Endodermal cell (in vitro differentiated cells): Measurements from ENCODE around the gene TEDC2. TPM values are rescaled to one million over a fixed set of nuclear protein-coding genes. Genes with fewer than 3 reads are reported as not detected.
"Not testable (repeated sequence)": the region's sequence is repeated elsewhere in the genome, so short reads cannot be mapped to it uniquely, and the experiment has no call there.

ENCODE experiments used
- DNase-seq: peaks from one replicate; pipeline ENCODE4 v3.0.0-alpha.2; 2017
- H3K27ac ChIP-seq: 2 replicates; pipeline ENCODE4 v1.5.1; 2013; ENCODE audit warnings: mild to moderate bottlenecking, low read depth, low read length, moderate library complexity
- H3K27me3 ChIP-seq: 2 replicates; pipeline ENCODE4 v1.6.1; 2013; ENCODE audit warnings: mild to moderate bottlenecking, low read length, moderate library complexity; ENCODE audit not compliant: insufficient read depth, control insufficient read depth, poor library complexity, severe bottlenecking
- H3K36me3 ChIP-seq: 2 replicates; pipeline ENCODE4 v1.7.0; 2013; ENCODE audit warnings: mild to moderate bottlenecking, low read length, moderate library complexity; ENCODE audit not compliant: control insufficient read depth, insufficient read depth
- H3K4me1 ChIP-seq: one replicate; pipeline ENCODE4 v1.7.0; 2013; ENCODE audit warnings: low read length; ENCODE audit not compliant: control insufficient read depth, insufficient read depth
- H3K4me3 ChIP-seq: 2 replicates; pipeline ENCODE4 v1.5.1; 2013; ENCODE audit warnings: mild to moderate bottlenecking, low read length, moderate library complexity
- H3K9ac ChIP-seq: 2 replicates; pipeline ENCODE4 v1.6.1; 2013; ENCODE audit warnings: mild to moderate bottlenecking, low read length, moderate library complexity; ENCODE audit not compliant: poor library complexity, severe bottlenecking; ENCODE audit errors: extremely low read depth
- H3K9me3 ChIP-seq: 2 replicates; pipeline ENCODE4 v1.6.1; 2013; ENCODE audit warnings: mild to moderate bottlenecking, low read length, moderate library complexity; ENCODE audit not compliant: control insufficient read depth
- H3K27ac Mint-ChIP-seq: 2 replicates; pipeline ENCODE4 v1.8.0; 2020; ENCODE audit warnings: mixed read lengths
- H3K27me3 Mint-ChIP-seq: 2 replicates; pipeline ENCODE4 v1.8.0; 2021; ENCODE audit warnings: mild to moderate bottlenecking, mixed read lengths; ENCODE audit not compliant: insufficient read depth
- H3K36me3 Mint-ChIP-seq: 2 replicates; pipeline ENCODE4 v1.8.0; 2020; ENCODE audit warnings: low read depth, mixed read lengths
- H3K4me1 Mint-ChIP-seq: 2 replicates; pipeline ENCODE4 v1.8.0; 2020; ENCODE audit warnings: mixed read lengths
- H3K4me3 Mint-ChIP-seq: 2 replicates; pipeline ENCODE4 v1.8.0; 2020; ENCODE audit warnings: mild to moderate bottlenecking, moderate library complexity, mixed read lengths
- H3K9me3 Mint-ChIP-seq: 2 replicates; pipeline ENCODE4 v1.8.0; 2020; ENCODE audit warnings: mild to moderate bottlenecking, mixed read lengths
- CTCF ChIP-seq: fragments of 200-600 bp; sonication (generic); conservative IDR thresholded peaks from 2 replicates; pipeline ENCODE4 v1.5.0; 2021; ENCODE audit warnings: antibody characterized with exemption, mild to moderate bottlenecking
- WGBS, 2 experiments: methylation state at CpG; one replicate each; pipeline versions ENCODE4 v1.1.5 to v1.1.7; 2013; ENCODE audit warnings: missing lambda C conversion rate in 2 of 2, mixed read lengths in 1 of 2; ENCODE audit not compliant: insufficient coverage in 1 of 2, insufficient read length in 1 of 2; 5-methylcytosine and 5-hydroxymethylcytosine counted together
- total RNA-seq, 2 donors: library from RNA; stranded (reverse); fragmentation: NEBNext Ultra II Directional in 1 of 2; extraction: Animal tissue kit (Norgen Biotek cat#: 25700) in 1 of 2; gene quantifications; 2 replicates in 1 of 2; 3 replicates in 1 of 2; pipeline ENCODE4 v1.2.1, GENCODE V29; 2021

The TEDC2 gene
- total RNA-seq, 2 donors from 2014 or later, result 44.0 to 57.6 TPM

- H3K27me3 Mint-ChIP-seq, result no peaks in the 10 kb centered on the region
- H3K9me3 Mint-ChIP-seq, result no peaks in the 10 kb centered on the region
- no peak overlapping the region for H3K27ac ChIP-seq
- peaks cover 71% of the 10 kb centered on the region for H3K36me3 ChIP-seq
- no peak overlapping the region for H3K9ac ChIP-seq
- no peaks in the 10 kb centered on the region for H3K4me1 ChIP-seq
- H3K27me3 ChIP-seq, result no peaks in the 10 kb centered on the region
- no peak overlapping the region for H3K4me3 Mint-ChIP-seq
- no peak overlapping the region for H3K27ac Mint-ChIP-seq
- WGBS, 2 experiments, result 97 to 99% methylated on average over 10 to 11 of the region's 11 CpGs
- no peak for TF ChIP-seq CTCF
- H3K4me3 ChIP-seq, result no peak overlapping the region
- H3K36me3 Mint-ChIP-seq, result peaks cover 72% of the 10 kb centered on the region
- peaks cover 2% of the 10 kb centered on the region for H3K4me1 Mint-ChIP-seq
- DNase-seq, result no peak
- no peaks in the 10 kb centered on the region for H3K9me3 ChIP-seq
Observed at GRCh38 chr16:2439598-2439997, 20.3 kb upstream of the TEDC2 start.

DNA sequence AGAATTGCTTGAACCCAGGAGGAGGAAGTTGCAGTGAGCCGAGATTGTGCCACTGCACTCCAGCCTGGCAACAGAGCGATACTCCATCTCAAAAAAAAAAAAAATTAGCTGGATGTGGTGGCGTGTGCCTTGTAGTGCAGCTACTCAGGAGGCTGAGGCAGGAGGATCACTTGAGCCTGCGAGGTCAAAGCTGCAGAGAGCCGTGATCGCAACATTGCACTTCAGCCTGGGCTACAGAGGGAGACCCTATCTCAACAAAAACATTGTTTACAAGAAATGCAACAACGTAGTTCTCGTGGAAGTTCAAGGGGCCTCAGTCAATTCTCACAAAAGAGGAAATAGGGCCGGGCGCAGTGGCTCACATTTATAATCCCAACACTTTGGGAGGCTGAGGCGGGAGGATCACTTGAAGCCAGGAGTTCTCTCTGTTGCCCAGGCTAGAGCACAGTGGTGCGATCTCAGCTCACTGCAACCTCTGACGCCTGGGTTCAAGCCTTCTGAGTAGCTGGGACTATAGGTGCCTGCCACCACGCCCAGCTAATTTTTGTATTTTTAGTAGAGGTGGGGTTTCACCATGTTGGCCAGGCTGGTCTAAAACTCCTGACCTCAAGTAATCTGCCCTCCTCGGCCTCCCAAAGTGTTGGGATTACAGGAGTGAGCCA, 18.6 kb upstream of the TEDC2 start:
- not testable (repeated sequence) for H3K4me3 ChIP-seq, H3K27ac Mint-ChIP-seq, H3K9ac ChIP-seq, H3K4me1 ChIP-seq, H3K9me3 Mint-ChIP-seq, H3K4me3 Mint-ChIP-seq, DNase-seq, H3K27me3 Mint-ChIP-seq, H3K27me3 ChIP-seq, H3K9me3 ChIP-seq, H3K4me1 Mint-ChIP-seq, H3K27ac ChIP-seq
- peaks cover 77% of the 10 kb centered on the region for H3K36me3 Mint-ChIP-seq
- 81 to 89% methylated on average over 11 to 15 of the region's 15 CpGs for WGBS, 2 experiments
- peaks cover 71% of the 10 kb centered on the region for H3K36me3 ChIP-seq

- DNase-seq, result peak; percentile 62
- Mint-ChIP-seq H3K27ac (peak overlapping the region; percentile 56), H3K9me3 (no peaks in the 10 kb centered on the region), H3K4me1 (peaks cover 2% of the 10 kb centered on the region), H3K27me3 (no peaks in the 10 kb centered on the region), H3K36me3 (peaks cover 73% of the 10 kb centered on the region), H3K4me3 (no peak overlapping the region)
- Histone ChIP-seq H3K4me3 (no peak overlapping the region), H3K9ac (peak overlapping the region; percentile 16), H3K36me3 (peaks cover 64% of the 10 kb centered on the region), H3K27ac (no peak overlapping the region), H3K4me1 (no peaks in the 10 kb centered on the region), H3K27me3 (no peaks in the 10 kb centered on the region), H3K9me3 (no peaks in the 10 kb centered on the region)
- WGBS, 2 experiments, result 87 to 91% methylated on average over 6 to 8 of the region's 9 CpGs
- no peak for TF ChIP-seq CTCF
Observed at GRCh38 chr16:2443555-2443954, 16.4 kb upstream of the TEDC2 start.
